Stimulated activated CD4-positive, alpha-beta T cell treated with anti-CD3 and anti-CD28 coated beads, Interleukin-12 subunit alpha, Interleukin-12 subunit beta, amount 100 ng/mL, for 24 hours (primary cell): ENCODE measurements around the gene C9orf50.

Experiments
- DNase-seq, 2 experiments: peaks; one replicate each; pipeline ENCODE4 v3.0.0-alpha.2; 2020; ENCODE audit warnings: low read depth in 2 of 2

C9orf50 gene

DNA sequence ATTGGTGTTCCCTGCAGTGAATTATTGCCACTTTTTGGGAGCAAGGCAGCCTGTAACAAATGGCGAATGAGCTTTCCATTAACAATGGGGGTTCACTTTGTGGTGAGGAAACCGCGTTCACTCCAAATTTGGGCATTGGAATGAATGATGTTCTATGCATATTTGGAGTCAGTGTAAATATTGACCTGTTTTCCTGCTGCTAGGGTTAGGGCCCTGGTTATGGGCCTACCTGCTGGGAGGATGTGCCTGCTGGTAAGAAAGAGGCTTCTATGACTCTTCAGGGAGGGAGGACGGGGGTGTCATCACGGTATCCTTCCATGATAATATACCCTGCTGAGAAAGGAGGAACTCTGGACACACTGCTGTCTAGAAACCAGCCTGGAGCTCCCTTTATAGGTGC is 29.0 kb downstream of the C9orf50 start:
- DNase-seq, result no peak

DNA sequence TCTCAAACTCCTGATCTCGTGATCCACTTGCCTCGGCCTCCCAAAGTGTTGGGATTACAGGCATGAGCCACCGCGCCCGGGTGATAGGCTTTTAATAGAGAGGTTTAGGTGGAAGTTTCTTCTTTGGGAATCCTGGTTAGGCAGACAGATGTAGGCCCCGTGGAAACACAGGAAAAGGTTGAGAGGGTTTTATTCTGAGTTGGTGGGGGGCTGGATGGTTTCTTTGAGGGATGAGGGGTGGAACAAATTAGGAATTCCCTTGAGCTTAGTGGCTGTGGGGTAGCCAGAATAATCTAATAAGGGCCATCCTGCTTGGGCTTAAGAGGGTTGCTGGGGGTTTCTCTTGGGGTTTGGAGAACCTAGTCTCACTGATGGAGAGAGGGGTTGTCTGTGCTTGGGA is 30.4 kb downstream of the C9orf50 start:
- DNase-seq, result no peak

GRCh38 chr9:129587487-129588262 is 33.2 kb downstream of the C9orf50 start:
- DNase-seq, result no peak

DNA sequence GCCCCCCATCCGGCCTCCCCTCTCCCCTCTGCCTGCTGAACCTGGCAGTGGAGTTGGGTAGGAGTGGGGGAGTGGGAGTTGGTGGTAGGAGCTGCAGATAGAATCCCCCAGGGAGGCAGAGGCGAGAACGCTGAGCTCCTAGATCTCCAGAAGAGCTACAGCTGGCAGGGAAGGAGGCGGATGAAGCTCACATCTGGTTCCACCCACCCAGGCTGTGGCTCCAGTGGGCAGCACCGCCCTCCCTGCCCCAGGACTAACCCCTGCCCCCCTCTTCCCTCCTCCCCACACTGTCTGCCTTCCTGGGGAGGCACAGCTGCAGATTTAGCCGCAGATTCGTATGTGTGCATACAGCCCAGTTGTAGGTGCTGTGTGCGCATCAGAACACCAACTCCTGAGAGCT is 34.2 kb downstream of the C9orf50 start:
- no peak for DNase-seq

GRCh38 chr9:129586245-129586644 is 34.7 kb downstream of the C9orf50 start:
- no peak for DNase-seq

- no peak for DNase-seq
These were observed 35.5 kb downstream of the C9orf50 start for GRCh38 chr9:129585352-129585751.

- peak; percentile 24 to 58 for DNase-seq
These were observed 36.8 kb downstream of the C9orf50 start for GRCh38 chr9:129584136-129584535.

GRCh38 chr9:129583308-129584038 is 37.4 kb downstream of the C9orf50 start:
- DNase-seq, result no peak

DNA sequence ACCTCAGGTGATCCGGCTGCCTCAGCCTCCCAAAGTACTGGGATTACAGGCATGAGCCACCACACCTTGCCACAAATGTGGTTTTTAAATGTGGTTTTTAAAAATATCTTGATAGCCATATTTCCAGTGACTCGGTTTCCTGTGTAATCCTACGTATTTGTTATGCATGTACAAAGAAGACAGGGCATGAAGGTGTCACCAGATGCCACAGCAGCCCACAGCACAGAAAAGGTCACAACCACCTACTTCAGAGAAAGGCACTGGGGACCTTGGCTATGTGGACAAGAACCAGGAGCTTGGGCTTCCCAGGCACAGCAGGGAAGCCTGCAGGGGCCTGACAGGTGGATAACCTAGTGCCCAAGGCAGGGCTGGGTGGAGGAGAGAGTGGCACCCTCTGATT is 38.0 kb downstream of the C9orf50 start:
- DNase-seq, result no peak

GRCh38 chr9:129581505-129582189 is 39.3 kb downstream of the C9orf50 start:
- no peak for DNase-seq

DNA sequence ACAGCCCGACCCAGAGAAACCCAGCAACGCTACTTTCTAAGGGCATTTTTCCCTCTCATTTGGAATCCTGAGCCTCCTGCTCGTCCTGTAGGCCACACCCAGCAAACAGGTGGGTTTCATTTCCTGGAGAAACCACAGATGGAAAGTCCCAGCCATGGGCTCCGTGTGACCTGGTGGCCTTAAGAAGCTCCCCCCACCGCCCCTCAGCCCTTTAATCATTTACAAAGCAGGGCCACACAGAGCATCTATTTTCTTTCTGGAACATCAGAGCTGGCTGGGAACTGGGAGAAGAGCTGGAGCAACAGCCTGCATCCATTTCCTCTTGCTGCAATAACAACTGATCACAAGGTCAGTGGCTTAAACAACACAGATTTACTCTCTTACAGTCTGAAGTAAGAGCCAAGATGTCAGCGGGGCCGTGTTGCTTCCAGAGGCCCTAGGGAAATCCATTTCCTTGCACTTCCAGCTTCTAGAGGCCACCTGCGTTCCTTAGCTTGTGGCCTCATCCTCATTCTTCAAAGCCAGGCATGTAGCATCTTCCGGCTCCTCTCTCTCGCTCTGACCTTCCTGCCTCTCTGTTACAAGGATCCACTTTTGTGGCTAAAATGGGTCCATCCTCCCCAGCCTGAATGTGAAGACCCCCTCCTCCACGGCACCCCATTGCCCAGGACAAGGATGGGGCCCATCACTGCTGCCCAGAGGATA is 40.5 kb downstream of the C9orf50 start:
- no peak for DNase-seq

DNA sequence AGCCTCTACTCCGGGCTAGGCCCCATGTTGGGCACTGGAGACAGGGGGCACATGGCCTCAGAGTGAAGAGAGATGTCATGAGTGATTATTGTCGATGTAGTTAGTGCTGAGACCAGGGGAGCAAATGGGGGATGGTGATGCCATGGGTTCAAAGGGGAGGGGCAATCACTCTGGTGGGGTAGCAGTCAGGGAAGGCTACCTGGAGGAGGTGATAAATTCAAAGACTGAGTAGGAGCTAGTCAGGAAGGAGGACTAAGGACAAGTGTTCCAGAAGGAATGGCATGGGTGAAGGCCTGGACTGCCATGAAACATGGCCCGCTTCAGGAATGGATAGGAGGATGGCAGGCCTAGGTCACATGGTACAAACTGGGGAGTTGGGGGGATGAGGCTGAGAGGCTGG is 41.6 kb downstream of the C9orf50 start:
- DNase-seq, result no peak

DNA sequence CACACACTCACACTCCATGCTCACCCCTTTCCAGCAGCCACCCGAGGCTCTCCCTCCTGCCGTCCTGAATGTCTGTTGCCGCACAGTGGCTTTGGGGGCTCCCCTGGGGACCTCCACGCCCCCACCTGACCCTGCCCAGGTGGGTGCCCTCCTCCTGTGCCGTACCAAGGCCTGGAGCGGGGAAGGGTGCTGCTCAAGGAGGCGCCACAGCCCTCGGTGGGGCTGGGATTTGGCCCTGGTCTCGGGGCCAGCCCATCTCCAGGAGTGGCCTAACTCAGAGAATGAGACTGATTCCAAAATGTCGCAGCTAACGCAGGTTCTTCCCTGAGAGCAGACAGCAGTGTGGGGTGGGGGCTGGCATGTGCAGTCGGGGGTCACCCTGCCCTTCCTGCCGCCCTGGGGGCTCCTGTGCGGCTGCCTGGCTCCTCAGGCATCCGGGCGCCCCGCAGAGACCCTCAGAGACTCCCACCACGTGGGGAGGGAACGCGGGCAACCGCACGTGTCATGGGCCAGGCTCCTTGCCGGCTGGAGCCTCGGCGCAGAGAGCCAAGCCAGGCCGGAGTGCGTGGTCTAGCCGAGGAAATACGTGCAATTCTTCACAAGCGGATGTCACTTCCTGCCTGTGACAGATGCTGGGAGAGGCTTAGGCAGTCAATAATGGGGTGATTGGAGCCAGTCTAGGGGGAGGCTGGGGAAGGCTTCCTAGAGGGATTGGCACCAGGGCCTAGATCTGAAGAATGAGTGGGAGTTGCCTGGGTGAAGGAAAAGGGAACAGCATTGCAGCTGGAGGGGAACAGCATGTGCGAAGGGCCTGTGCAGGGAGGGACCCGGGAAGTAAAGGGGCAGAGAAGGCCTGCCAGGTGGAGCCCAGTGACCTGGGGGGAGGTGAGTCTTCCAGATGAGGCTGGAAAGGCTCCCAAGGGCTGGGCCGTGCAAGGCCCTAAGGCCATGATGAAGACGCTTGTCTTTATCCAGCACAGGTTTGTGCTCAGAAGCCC is 44.1 kb downstream of the C9orf50 start:
- no peak for DNase-seq

DNA sequence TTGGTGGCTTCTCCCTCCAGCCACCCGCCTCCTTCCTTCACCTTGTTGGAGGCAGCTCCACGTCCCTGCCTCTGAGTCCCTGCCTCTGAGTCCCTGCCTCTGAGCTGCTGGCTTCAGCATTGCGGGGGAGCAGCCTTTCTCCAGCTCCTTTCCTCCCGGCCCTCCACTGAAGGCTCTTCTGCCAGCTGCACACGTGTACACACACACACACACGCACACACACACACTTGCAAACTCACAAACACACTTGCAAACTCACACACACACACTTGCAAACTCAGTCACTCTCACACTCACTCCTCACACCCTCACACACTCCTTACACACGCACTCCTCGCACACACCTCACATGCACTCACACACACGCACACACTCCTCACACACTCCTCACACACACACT is 45.1 kb downstream of the C9orf50 start:
- DNase-seq, result no peak

DNA sequence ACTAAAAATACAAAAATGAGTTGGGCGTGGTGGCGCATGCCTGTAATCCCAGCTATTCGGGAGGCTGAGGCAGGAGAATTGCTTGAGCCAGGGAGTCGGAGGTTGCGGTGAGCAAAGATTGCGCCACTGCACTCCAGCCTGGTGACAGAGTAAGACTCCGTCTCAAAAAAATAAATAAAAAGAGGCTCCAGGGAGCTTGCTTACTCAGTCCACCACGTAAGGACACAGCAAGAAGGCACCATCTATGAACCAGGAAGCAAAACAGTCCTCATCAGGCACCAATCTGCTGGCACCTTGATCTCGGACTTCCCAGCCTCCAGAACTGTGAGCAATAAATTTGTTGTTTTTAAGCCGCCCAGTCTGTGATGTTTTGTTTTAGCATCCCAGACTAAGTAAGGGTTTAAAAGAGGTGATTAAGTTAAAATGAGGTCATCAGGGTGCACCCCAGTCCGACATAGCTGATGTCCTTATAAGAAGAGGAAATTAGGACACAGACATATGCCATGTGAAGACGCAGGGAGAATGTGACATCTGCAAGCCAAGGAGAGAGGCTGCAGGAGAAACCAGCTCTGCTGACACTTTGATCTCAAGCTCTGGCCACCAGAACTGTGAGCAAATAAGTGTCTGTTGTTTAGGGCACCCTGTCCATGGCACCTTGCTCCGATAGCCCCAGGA is 45.9 kb downstream of the C9orf50 start:
- no peak for DNase-seq

GRCh38 chr9:129573977-129574376 is 46.9 kb downstream of the C9orf50 start:
- no peak for DNase-seq

DNA sequence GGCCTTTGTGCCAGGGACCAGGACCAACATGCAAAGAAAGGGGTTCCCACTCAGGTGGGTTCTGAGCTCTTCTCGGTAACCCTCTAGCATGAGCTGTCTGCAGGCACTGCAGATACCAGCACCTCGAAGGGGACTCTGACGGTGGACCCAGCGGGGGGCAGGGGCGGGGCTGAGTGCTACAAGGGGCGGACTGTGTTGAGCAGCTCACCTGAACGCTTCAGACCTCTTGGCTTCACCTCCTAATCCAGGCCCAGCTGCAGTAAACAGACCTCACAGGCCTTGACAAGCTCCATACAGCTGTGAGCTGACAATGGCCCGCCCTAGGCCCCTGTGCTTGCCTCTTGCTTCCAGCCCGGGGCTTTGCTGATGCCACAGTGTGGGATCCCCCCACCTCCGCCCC is 48.4 kb downstream of the C9orf50 start:
- no peak for DNase-seq

- no peak for DNase-seq
These were observed 48.9 kb downstream of the C9orf50 start for GRCh38 chr9:129572052-129572425.

DNA sequence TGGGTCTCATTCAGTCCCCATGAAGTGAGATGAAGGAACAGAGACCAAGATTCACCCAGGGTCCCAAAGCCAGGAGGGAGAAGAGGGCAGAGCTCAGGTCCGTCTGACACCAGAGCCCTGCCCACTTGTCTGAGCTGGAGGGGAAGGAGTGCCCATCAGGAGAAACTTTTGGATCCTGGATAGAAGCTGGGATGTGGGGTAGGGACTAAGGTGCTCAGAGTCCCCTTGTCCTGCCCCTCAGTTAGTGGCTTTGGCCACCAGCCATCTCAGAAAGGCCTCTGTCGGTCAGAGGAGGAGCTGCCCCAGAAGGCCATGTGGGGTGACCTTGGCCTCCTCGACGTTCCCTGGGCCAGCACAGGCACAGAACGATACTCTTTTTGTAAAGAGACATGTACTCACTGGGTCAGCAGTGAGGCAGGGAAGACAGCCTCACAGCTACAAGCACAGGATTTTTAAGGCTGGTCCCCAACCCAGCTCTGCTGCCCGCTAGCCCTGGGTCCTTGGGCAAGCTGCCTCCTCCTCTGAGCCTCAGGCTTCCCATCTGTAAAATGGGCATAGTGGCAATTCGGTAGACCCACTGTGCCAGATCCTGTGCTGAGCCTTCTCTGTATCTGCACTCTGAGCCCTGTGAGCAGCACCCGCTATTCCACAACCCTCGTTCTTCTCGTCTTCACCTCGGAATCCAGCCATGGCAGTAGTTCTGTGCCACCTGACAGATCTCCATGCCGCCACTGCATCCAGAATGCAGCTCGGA is 49.4 kb downstream of the C9orf50 start:
- no peak for DNase-seq
